ENCODE results near the gene IKZF1.
A peak's percentile ranks its signal among the peaks of the same experiment; 100 is the strongest.

Gene IKZF1

GRCh38 chr7:50334341-50334994 lies 30.0 kb downstream of the IKZF1 start:
- H3K27ac ChIP-seq (ENCODE audit: low read length): no peak overlapping the region
- H2AFZ ChIP-seq (ENCODE audit: low read length): no peak overlapping the region
- H3F3A ChIP-seq (ENCODE audit: insufficient read depth, low read length): peaks cover 23% of the 10 kb centered on the region
- no peaks in the 10 kb centered on the region for H4K20me1 ChIP-seq (ENCODE audit: insufficient read depth, low read length)
- peaks cover 98% of the 10 kb centered on the region for H3K79me2 ChIP-seq (ENCODE audit: low read length)
- no peaks in the 10 kb centered on the region for H3K36me3 ChIP-seq (replicated peaks; ENCODE audit: insufficient read depth, low read length)
- H3K27me3 ChIP-seq (replicated peaks; ENCODE audit: insufficient read depth, low read length): no peaks in the 10 kb centered on the region
- no peaks in the 10 kb centered on the region for H3K9me3 ChIP-seq (replicated peaks; ENCODE audit: insufficient read depth, low read length)
- no peak overlapping the region for H3K4me3 ChIP-seq (ENCODE audit: low read length)
- H3K4me2 ChIP-seq (ENCODE audit: low read depth, low read length): no peak overlapping the region
- H3K9ac ChIP-seq (ENCODE audit: low read length): no peak overlapping the region
- peaks cover 66% of the 10 kb centered on the region for H3K4me1 ChIP-seq (ENCODE audit: low read length)
- no peak for TF ChIP-seq EZH2 (optimal IDR thresholded peaks at IDR 0.05; ENCODE audit: low read depth, low read length)
- TF ChIP-seq EZH2phosphoT487 (IDR thresholded peaks at IDR 0.05; ENCODE audit: low read length): no peak
- no peak for TF ChIP-seq CTCF (IDR thresholded peaks at IDR 0.05; ENCODE audit: low read length)
- no peaks in the 10 kb centered on the region for H3K9me2 ChIP-seq (replicated peaks; ENCODE audit: insufficient read depth, low read length)
- no peak for DNase-seq

- H3K27ac ChIP-seq (ENCODE audit: low read length): no peak overlapping the region
- DNase-seq: no peak
- H3K36me3 ChIP-seq (replicated peaks; ENCODE audit: insufficient read depth, low read length): no peaks in the 10 kb centered on the region
- H3K9me2 ChIP-seq (replicated peaks; ENCODE audit: insufficient read depth, low read length): no peaks in the 10 kb centered on the region
- no peak overlapping the region for H3K4me3 ChIP-seq (ENCODE audit: low read length)
- TF ChIP-seq EZH2phosphoT487 (IDR thresholded peaks at IDR 0.05; ENCODE audit: low read length) (no peak), CTCF (IDR thresholded peaks at IDR 0.05; ENCODE audit: low read length) (no peak), EZH2 (optimal IDR thresholded peaks at IDR 0.05; ENCODE audit: low read depth, low read length) (no peak)
- H3K9ac ChIP-seq (ENCODE audit: low read length): no peak overlapping the region
- no peak overlapping the region for H3K4me2 ChIP-seq (ENCODE audit: low read depth, low read length)
- H2AFZ ChIP-seq (ENCODE audit: low read length): no peak overlapping the region
- peaks cover 57% of the 10 kb centered on the region for H3K4me1 ChIP-seq (ENCODE audit: low read length)
- peaks cover 98% of the 10 kb centered on the region for H3K79me2 ChIP-seq (ENCODE audit: low read length)
- H4K20me1 ChIP-seq (ENCODE audit: insufficient read depth, low read length): no peaks in the 10 kb centered on the region
- peaks cover 18% of the 10 kb centered on the region for H3F3A ChIP-seq (ENCODE audit: insufficient read depth, low read length)
- no peaks in the 10 kb centered on the region for H3K9me3 ChIP-seq (replicated peaks; ENCODE audit: insufficient read depth, low read length)
- no peaks in the 10 kb centered on the region for H3K27me3 ChIP-seq (replicated peaks; ENCODE audit: insufficient read depth, low read length)
These were observed 30.8 kb downstream of the IKZF1 start for GRCh38 chr7:50335230-50335794.

- peaks cover 98% of the 10 kb centered on the region for H3K79me2 ChIP-seq (ENCODE audit: low read length)
- no peak for TF ChIP-seq EZH2 (optimal IDR thresholded peaks at IDR 0.05; ENCODE audit: low read depth, low read length)
- TF ChIP-seq CTCF (IDR thresholded peaks at IDR 0.05; ENCODE audit: low read length): no peak; the same call in 1 of the 2 replicates
- no peak for TF ChIP-seq EZH2phosphoT487 (IDR thresholded peaks at IDR 0.05; ENCODE audit: low read length)
- H3K9me3 ChIP-seq (replicated peaks; ENCODE audit: insufficient read depth, low read length): no peaks in the 10 kb centered on the region
- no peaks in the 10 kb centered on the region for H3K36me3 ChIP-seq (replicated peaks; ENCODE audit: insufficient read depth, low read length)
- DNase-seq: no peak
- no peaks in the 10 kb centered on the region for H3K9me2 ChIP-seq (replicated peaks; ENCODE audit: insufficient read depth, low read length)
- H3K4me3 ChIP-seq (ENCODE audit: low read length): no peak overlapping the region
- peaks cover 50% of the 10 kb centered on the region for H3K4me1 ChIP-seq (ENCODE audit: low read length)
- no peaks in the 10 kb centered on the region for H3K27me3 ChIP-seq (replicated peaks; ENCODE audit: insufficient read depth, low read length)
- H2AFZ ChIP-seq (ENCODE audit: low read length): no peak overlapping the region
- H4K20me1 ChIP-seq (ENCODE audit: insufficient read depth, low read length): no peaks in the 10 kb centered on the region
- H3K9ac ChIP-seq (ENCODE audit: low read length): no peak overlapping the region
- peak overlapping the region; percentile 14 for H3K4me2 ChIP-seq (ENCODE audit: low read depth, low read length)
- peaks cover 10% of the 10 kb centered on the region for H3F3A ChIP-seq (ENCODE audit: insufficient read depth, low read length)
- no peak overlapping the region for H3K27ac ChIP-seq (ENCODE audit: low read length)
These were observed 31.6 kb downstream of the IKZF1 start for GRCh38 chr7:50335795-50336754.

Data from MM.1S (cell line).